Mesodermal cell (in vitro differentiated cells): ENCODE measurements around the gene ACOX2.

ENCODE experiments used
- H3K27ac ChIP-seq: 2 replicates; pipeline ENCODE4 v1.7.0; 2013; ENCODE audit warnings: mild to moderate bottlenecking, low read depth, low read length, moderate library complexity; ENCODE audit not compliant: severe bottlenecking
- H3K36me3 ChIP-seq: 2 replicates; pipeline ENCODE4 v1.7.1; 2013; ENCODE audit warnings: mild to moderate bottlenecking, low read length, moderate library complexity; ENCODE audit not compliant: control insufficient read depth, insufficient read depth
- H3K4me1 ChIP-seq: one replicate; pipeline ENCODE4 v1.7.1; 2013; ENCODE audit warnings: mild to moderate bottlenecking, low read length; ENCODE audit not compliant: insufficient read depth, control insufficient read depth, poor library complexity, severe bottlenecking
- H3K4me3 ChIP-seq: 2 replicates; pipeline ENCODE4 v1.7.0; 2013; ENCODE audit warnings: low read length, control low read depth, mild to moderate bottlenecking; ENCODE audit not compliant: insufficient read depth, poor library complexity, severe bottlenecking; ENCODE audit errors: extremely low read depth
- H3K9me3 ChIP-seq: 2 replicates; pipeline ENCODE4 v1.7.1; 2013; ENCODE audit warnings: mild to moderate bottlenecking, low read length, moderate library complexity; ENCODE audit not compliant: control insufficient read depth
- WGBS, 2 experiments: methylation state at CpG; one replicate each; pipeline ENCODE4 v1.1.5; 2013; ENCODE audit warnings: missing lambda C conversion rate in 2 of 2; ENCODE audit not compliant: insufficient coverage in 2 of 2; 5-methylcytosine and 5-hydroxymethylcytosine counted together

ACOX2 gene

GRCh38 chr3:58502872-58503271 is 34.1 kb downstream of the ACOX2 start:
- no peaks in the 10 kb centered on the region for H3K9me3 ChIP-seq
- no CpG with 5 or more reads among the region's 1 CpG for WGBS, 2 experiments
- no peak overlapping the region for H3K4me3 ChIP-seq
- H3K27ac ChIP-seq = no peak overlapping the region
- H3K4me1 ChIP-seq = no peaks in the 10 kb centered on the region
- H3K36me3 ChIP-seq = peaks cover 37% of the 10 kb centered on the region

- Histone ChIP-seq H3K36me3 (peaks cover 30% of the 10 kb centered on the region), H3K9me3 (no peaks in the 10 kb centered on the region), H3K4me1 (peaks cover 38% of the 10 kb centered on the region), H3K4me3 (no peak overlapping the region), H3K27ac (peak overlapping the region; percentile 77)
- 0% methylated on average over 1 of the region's 1 CpG for WGBS, 2 experiments
These were observed 39.9 kb downstream of the ACOX2 start for GRCh38 chr3:58497097-58497496.

- H3K4me1 ChIP-seq = peaks cover 38% of the 10 kb centered on the region
- 21 to 42% methylated on average over 2 of the region's 5 CpGs for WGBS, 2 experiments
- no peaks in the 10 kb centered on the region for H3K9me3 ChIP-seq
- H3K36me3 ChIP-seq = peaks cover 25% of the 10 kb centered on the region
- H3K27ac ChIP-seq = peak overlapping the region; percentile 79
- no peak overlapping the region for H3K4me3 ChIP-seq
These were observed 40.7 kb downstream of the ACOX2 start for GRCh38 chr3:58496206-58496857.

- WGBS, 2 experiments = 67 to 93% methylated on average over 1 to 3 of the region's 3 CpGs
- no peak overlapping the region for H3K4me3 ChIP-seq
- H3K9me3 ChIP-seq = no peaks in the 10 kb centered on the region
- H3K4me1 ChIP-seq = peaks cover 43% of the 10 kb centered on the region
- peaks cover 13% of the 10 kb centered on the region for H3K36me3 ChIP-seq
- H3K27ac ChIP-seq = peak overlapping the region; percentile 79
These were observed 41.9 kb downstream of the ACOX2 start for GRCh38 chr3:58495101-58495500.

GRCh38 chr3:58494107-58494506 is 42.9 kb downstream of the ACOX2 start:
- H3K27ac ChIP-seq = no peak overlapping the region
- H3K36me3 ChIP-seq = peaks cover 3% of the 10 kb centered on the region
- 43% methylated on average over 1 of the region's 3 CpGs; no CpG with 5 or more reads in 1 of the 2 experiments for WGBS, 2 experiments
- no peak overlapping the region for H3K4me3 ChIP-seq
- peaks cover 43% of the 10 kb centered on the region for H3K4me1 ChIP-seq
- no peaks in the 10 kb centered on the region for H3K9me3 ChIP-seq

GRCh38 chr3:58492494-58492905 is 44.5 kb downstream of the ACOX2 start:
- 1 to 3% methylated on average over 9 to 10 of the region's 15 CpGs for WGBS, 2 experiments
- H3K36me3 ChIP-seq = no peaks in the 10 kb centered on the region
- H3K4me3 ChIP-seq = peak overlapping the region; percentile 71
- peak overlapping the region; percentile 45 for H3K27ac ChIP-seq
- no peaks in the 10 kb centered on the region for H3K9me3 ChIP-seq
- H3K4me1 ChIP-seq = peaks cover 41% of the 10 kb centered on the region

GRCh38 chr3:58491506-58492402 is 45.2 kb downstream of the ACOX2 start, which contains the start of gene KCTD6:
Gene KCTD6 (plus strand): TSS chr3:58492096. CDS start chr3:58498756, 6,660 bp downstream.
- H3K9me3 ChIP-seq = no peaks in the 10 kb centered on the region
- H3K36me3 ChIP-seq = no peaks in the 10 kb centered on the region
- H3K27ac ChIP-seq = peak within 1 kb of the TSS; percentile 45
- H3K4me1 ChIP-seq = peaks cover 39% of the 10 kb centered on the region
- 0 to 2% methylated on average over 59 to 64 of the region's 104 CpGs for WGBS, 2 experiments
- H3K4me3 ChIP-seq = peak within 1 kb of the TSS; percentile 71

- no peaks in the 10 kb centered on the region for H3K9me3 ChIP-seq
- peak overlapping the region; percentile 23 for H3K27ac ChIP-seq
- 86 to 89% methylated on average over 14 to 17 of the region's 19 CpGs for WGBS, 2 experiments
- peak overlapping the region; percentile 14 for H3K4me3 ChIP-seq
- no peaks in the 10 kb centered on the region for H3K36me3 ChIP-seq
- H3K4me1 ChIP-seq = peaks cover 32% of the 10 kb centered on the region
These were observed 46.0 kb downstream of the ACOX2 start for GRCh38 chr3:58490860-58491501.

- WGBS, 2 experiments = 59% methylated on average over 2 of the region's 2 CpGs; no CpG with 5 or more reads in 1 of the 2 experiments
- H3K9me3 ChIP-seq = no peaks in the 10 kb centered on the region
- H3K4me3 ChIP-seq = no peak overlapping the region
- no peaks in the 10 kb centered on the region for H3K36me3 ChIP-seq
- peaks cover 21% of the 10 kb centered on the region for H3K4me1 ChIP-seq
- no peak overlapping the region for H3K27ac ChIP-seq
These were observed 48.0 kb downstream of the ACOX2 start for GRCh38 chr3:58488967-58489366.

- WGBS, 2 experiments = 85 to 96% methylated on average over 15 to 16 of the region's 18 CpGs
These were observed 49.7 kb downstream of the ACOX2 start for GRCh38 chr3:58487140-58487886.

More at GRCh38 chr3:58487140-58487886, 49.7 kb downstream of the ACOX2 start:
- Histone ChIP-seq H3K4me3 (no peak overlapping the region), H3K9me3 (no peaks in the 10 kb centered on the region), H3K27ac (no peak overlapping the region), H3K36me3 (no peaks in the 10 kb centered on the region), H3K4me1 (peaks cover 11% of the 10 kb centered on the region)
